NCI-H2227 (cell line): ENCODE measurements around the gene QPRT.
"Not testable (repeated sequence)": the region's sequence is repeated elsewhere in the genome, so short reads cannot be mapped to it uniquely, and the experiment has no call there.

Experiments
- DNase-seq: peaks from one replicate; lab custom pipeline; 2025; ENCODE audit not compliant: unreplicated experiment; lab: John Stamatoyannopoulos, UW

QPRT gene

GRCh38 chr16:29717113-29717512 is 38.1 kb downstream of the QPRT start:
- no peak for DNase-seq

GRCh38 chr16:29719063-29719462 is 40.1 kb downstream of the QPRT start:
- DNase-seq = no peak

- no peak for DNase-seq
Observed at GRCh38 chr16:29720703-29721102, 41.7 kb downstream of the QPRT start.

GRCh38 chr16:29721167-29721879 is 42.3 kb downstream of the QPRT start:
- DNase-seq = peak; percentile 87

DNA sequence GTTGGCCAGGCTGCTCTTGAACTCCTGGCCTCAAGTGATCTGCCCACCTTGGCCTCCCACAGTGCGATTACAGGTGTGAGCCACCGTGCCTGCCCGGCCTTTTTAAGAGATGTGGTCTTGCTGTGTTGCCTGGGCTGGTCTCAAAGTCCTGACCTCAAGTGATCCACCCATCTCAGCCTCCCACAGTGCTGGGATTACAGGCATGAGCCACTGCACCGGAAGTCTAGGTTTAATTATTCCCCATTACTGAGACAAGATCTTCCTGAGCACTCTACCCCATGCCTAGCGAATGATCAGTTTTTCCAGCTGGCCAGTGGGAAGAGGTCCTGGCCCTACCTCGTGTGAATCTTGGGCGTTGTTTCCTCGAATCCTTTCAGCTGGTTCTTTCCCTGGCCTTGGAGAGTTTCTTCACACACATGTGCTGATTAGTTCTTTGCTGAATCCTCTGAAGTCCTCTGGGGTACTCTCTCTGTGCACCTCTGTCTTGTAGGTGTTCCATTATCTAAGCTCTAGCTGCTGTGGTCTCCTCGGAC is 47.9 kb downstream of the QPRT start:
- DNase-seq = no peak

GRCh38 chr16:29727452-29727851 is 48.5 kb downstream of the QPRT start:
- no peak for DNase-seq

DNA sequence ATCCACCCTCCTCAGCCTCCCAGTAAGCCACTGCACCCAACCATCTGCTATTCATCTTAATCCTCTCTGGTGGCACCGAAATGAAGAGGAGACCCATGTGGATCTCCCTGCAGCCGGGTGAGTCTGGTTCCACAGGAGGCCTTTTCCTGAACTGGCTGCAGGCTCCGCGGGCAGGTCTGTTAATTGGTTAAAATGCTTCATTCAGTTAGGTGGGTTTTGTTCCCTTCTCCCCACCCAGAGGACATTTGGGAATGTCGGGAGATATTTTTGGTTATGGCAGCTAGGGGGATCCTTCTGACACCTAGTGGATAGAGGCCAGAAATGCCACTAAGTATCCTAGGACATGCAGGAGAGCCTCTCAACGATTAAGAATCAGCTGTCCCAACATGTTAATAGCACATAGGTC is 50.1 kb downstream of the QPRT start:
- DNase-seq = peak; percentile 58

DNA sequence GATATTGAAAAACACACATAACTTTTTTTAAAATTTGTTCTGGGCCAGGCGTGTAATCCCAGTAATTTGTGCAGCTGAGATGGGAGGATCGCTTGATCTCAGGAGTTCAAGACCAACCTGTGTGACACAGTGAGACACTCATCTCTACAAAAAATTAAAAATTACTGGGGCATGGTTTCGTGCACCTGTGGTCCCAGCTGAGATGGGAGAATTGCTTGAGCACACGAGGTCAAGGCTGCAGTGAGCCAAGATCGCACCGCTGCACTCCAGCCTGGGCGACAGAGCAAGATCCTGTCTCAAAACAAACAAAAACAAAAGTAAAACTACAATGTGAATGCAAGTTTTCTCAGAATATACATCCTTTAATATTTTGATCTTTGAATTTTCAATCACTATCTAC is 51.7 kb downstream of the QPRT start:
- DNase-seq = no peak

DNA sequence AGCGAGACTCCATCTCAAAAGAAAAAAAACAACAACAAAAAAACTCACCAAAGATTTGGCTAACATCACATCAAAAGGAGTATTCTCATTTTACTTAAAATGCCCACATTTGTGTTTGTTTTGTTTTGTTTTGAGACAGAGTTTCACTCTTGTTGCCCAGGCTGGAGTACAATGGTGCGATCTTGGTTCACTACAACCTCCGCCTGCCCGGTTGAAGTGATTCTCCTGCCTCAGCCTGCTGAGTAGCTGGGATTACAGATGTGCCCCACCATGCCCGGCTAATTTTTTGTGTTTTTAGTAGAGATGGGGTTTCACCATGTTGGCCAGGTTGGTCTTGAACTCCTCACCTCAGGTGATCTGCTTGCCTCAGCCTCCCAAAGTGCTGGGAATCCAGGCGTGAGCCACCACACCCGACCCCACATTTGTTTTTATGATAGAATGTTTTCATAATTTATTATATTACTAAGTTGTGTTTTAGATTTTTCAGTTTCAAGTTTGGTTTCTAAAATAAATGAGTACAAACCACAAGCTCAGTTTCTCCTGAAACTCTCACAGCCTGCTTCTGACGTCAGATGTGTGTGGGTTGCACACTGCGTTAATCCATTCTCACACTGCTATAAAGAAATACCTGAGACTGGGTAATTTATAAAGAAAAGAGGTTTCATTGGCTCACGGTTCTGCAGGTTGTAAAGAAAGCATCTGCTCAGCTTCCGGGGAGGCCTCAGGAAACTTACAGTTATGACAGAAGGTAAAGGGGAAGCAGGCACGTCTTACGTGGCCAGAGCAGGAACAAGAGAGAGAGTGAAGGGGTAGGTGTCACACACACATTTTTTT is 53.0 kb downstream of the QPRT start:
- not testable (repeated sequence) for DNase-seq

DNA sequence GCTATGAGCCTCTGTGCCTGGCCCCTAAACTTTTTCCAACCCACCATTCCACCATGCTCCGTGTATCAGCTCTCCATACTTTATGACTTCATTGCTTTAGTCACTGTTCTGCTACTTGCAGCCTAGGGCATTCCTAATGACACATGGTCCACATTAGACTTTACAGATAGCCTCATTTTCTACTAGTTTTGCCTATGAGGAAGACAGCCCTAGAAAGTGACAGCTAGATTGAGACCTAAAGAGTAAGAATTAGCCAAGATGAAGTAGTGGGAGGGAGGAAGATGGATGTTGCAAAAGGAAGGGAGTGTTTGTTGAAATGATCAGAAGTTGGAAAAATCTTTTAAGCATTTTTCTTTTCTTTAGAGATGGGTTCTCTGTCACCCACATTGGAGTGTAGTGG is 55.8 kb downstream of the QPRT start:
- no peak for DNase-seq

- no peak for DNase-seq
Observed at GRCh38 chr16:29736112-29736511, 57.1 kb downstream of the QPRT start.

GRCh38 chr16:29736764-29737163 is 57.8 kb downstream of the QPRT start:
- no peak for DNase-seq

GRCh38 chr16:29737713-29738112 is 58.7 kb downstream of the QPRT start:
- no peak for DNase-seq

DNA sequence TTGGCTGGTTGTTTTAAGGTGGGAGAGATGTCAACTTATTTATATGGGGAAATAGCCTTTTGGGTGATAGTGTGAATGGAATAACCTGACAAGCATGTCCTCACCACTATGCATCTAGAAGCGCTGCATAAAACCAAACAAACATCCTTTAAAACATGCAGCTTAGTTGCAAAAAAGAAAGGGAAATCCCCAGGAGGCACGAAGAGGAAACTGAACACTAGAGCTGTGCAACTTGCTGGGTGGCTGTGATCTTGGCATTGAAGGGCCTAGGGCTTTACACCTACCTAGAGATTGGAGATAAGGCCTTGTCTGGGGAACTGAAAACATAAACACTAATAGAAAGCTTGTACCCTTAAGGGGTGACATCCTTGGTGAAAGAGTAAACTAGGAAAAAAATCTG is 59.5 kb downstream of the QPRT start:
- DNase-seq = no peak

- not testable (repeated sequence) for DNase-seq
Observed at GRCh38 chr16:29739927-29740629, 61.1 kb downstream of the QPRT start.

DNA sequence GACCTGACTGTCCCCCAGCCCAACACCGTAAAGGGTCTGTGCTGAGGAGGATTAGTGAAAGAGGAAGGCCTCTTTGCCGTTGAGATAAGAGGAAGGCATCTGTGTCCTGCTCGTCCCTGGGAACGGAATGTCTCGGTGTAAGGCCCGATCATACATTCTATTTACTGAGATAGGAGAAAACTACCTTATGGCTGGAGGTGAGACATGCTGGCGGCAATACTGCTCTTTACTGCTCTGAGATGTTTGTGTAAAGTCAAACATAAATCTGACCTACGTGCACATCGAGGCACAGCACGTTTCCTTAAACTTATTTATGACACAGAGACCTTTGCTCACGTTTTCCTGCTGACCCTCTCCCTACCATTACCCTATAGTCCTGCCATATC is 61.6 kb downstream of the QPRT start:
- DNase-seq = not testable (repeated sequence)

GRCh38 chr16:29742683-29743275 is 63.8 kb downstream of the QPRT start:
- DNase-seq = no peak

DNA sequence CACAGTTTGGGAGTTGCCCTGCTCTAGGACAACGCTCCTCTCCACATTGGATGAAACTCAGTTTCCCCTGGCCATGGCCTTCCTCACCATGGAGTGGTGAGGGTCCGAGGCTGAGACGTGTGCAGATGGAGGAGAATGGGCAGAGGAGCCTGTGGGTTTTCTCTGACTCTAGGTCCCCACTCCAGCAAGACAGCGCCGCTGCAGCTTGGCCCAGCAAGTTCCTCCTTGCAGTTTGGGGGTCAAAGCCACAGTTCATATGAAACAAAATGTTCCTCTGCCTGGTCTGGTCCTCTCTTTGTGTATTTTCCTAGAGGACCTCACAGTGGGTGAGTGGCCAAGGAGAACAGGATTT is 64.5 kb downstream of the QPRT start:
- no peak for DNase-seq

DNA sequence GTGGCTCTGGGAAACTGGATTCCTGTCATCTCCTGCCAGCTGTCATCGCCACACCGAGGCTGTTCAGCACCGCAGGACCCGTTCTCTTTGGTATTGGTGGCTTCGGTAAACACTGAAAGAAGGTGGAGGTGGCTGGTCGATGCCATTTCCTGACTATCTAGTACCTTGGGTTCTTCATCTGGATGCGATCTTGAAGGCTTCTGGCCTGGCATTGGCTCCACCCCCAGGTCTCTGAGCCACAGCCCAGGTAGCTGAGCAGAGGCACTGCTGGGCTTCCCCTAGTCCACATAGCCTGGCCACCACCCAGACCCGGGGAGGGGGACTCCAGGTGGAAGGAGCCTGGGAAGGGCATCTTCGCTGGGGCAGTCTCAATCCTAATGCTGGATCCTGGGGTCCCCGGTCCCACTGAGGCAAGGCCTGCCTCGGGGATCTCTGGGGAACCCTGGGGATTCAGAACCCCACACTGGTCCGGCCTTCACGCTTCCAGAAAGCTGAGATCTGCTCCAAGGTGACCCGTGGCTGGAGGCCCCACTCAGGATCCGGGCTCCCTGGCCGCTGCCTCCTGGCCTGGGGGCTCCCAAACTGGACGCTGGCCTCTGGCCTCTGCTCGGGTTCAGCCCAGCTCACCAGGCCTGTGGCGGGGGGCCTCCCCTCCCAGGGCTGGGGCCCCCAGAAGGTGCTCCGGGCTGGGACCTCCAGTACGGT is 65.0 kb downstream of the QPRT start:
- no peak for DNase-seq

DNA sequence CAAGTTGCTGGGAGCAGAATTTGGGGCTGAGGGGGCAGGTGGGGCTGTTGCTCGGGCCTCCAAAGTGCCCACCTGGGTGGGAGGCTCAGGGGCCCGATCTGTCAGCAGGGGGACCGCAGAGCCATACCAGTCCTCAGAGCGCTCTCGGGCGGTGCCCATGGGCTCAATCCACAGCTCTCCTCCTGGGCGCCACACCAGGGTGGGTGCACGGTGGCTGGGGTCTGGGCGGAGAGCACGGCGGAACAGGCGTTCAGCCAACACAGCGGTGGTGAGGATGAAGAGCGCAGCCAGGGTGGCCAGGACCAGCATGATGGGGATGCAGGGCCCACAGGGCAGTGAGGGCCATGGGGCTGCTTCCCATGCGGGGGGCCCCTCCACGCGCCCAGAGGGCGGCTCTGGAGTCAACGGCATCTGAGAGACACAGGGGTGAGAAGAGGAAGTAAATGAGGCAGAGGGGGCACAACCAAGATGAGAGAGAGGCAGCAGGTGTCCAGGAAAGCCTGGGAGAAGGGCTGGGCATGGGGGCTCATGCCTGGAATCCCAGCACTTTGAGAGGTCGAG is 65.6 kb downstream of the QPRT start:
- DNase-seq = no peak
